HepG2 (cell line): ENCODE results near the gene MYRIP. TPM values are rescaled to one million over a fixed set of nuclear protein-coding genes. Genes with fewer than 3 reads are reported as not detected.
A peak's percentile ranks its signal among the peaks of the same experiment; 100 is the strongest.

ENCODE experiments used
- ATAC-seq: fragments of 200-7000 bp; cut with Tn5 transposase; 3 replicates; pipeline ENCODE4 v1.9.1; 2020; ENCODE audit warnings: mild to moderate bottlenecking, moderate library complexity
- BruUV-seq: library from RNA; stranded (reverse); fragments of 400-500 nt; replicated peaks from 2 replicates; lab custom pipeline; 2021; lab: Mats Ljungman, UMichigan
- CTCF ChIA-PET: fragments of 300-600 bp; formaldehyde crosslinking; extraction: SDS; loops from one replicate; lab custom pipeline; 2021; ENCODE audit warnings: low total read pairs, inconsistent platforms, low intra/inter-chr PET ratio; lab: Yijun Ruan, JAX
- POLR2A ChIA-PET: fragments of 350-600 bp; sonication (Branson Sonifier 250); formaldehyde crosslinking; loops from one replicate; lab custom pipeline; 2020; ENCODE audit warnings: antibody characterized with exemption, inconsistent platforms; lab: Yijun Ruan, JAX
- DNase-seq: peaks from one replicate; pipeline ENCODE4 v3.0.0-alpha.2; 2015; ENCODE audit warnings: low spot score
- FAIRE-seq: peaks from 3 replicates; lab custom pipeline; 2011; peaks lifted over from hg19 to GRCh38; lab: Jason Lieb, UNC
- H2AFZ ChIP-seq: one replicate; pipeline ENCODE4 v1.6.1; 2011; ENCODE audit warnings: low read length, inconsistent platforms
- H3K27ac ChIP-seq: fragments of 300-600 bp; 3 replicates; pipeline ENCODE4 v1.8.0; 2011; ENCODE audit warnings: mixed run types, mild to moderate bottlenecking, mixed read lengths, low read length, inconsistent platforms; ENCODE audit not compliant: insufficient read depth; ENCODE audit errors: extremely low read length
- H3K27me3 ChIP-seq, 2 experiments: fragments of 200-600 bp in 1 of 2; 2 replicates in 1 of 2; 3 replicates in 1 of 2; pipeline versions ENCODE4 v1.6.0 to v1.8.0; 2011; ENCODE audit warnings: low read length in 2 of 2, mild to moderate bottlenecking in 2 of 2, moderate library complexity in 2 of 2, inconsistent platforms in 1 of 2; ENCODE audit not compliant: insufficient read depth in 2 of 2, control insufficient read depth in 1 of 2
- H3K36me3 ChIP-seq, 2 experiments: fragments of 200-600 bp in 1 of 2; replicated peaks in 1 of 2; 2 replicates in 1 of 2; 3 replicates in 1 of 2; pipeline versions ENCODE4 v1.5.1 to v1.8.0; 2011; ENCODE audit warnings: low read length in 2 of 2, inconsistent platforms in 1 of 2; ENCODE audit not compliant: insufficient read depth in 2 of 2, control insufficient read depth in 1 of 2
- H3K4me1 ChIP-seq: 2 replicates; pipeline ENCODE4 v1.5.1; 2012; ENCODE audit warnings: low read length, inconsistent platforms; ENCODE audit not compliant: insufficient read depth
- H3K4me2 ChIP-seq: 2 replicates; pipeline ENCODE4 v1.6.0; 2011; ENCODE audit warnings: low read depth, low read length, inconsistent platforms
- H3K4me3 ChIP-seq, 3 experiments: fragments of 200-600 bp in 1 of 3; sonication (generic), shearing (Covaris generic) in 1 of 3; replicated peaks in 1 of 3; 2 replicates each; pipeline ENCODE4 v1.5.1; 2011 to 2016; ENCODE audit warnings: low read length in 3 of 3, inconsistent platforms in 2 of 3, low read depth in 2 of 3, mild to moderate bottlenecking in 2 of 3, control low read depth in 1 of 3, mixed read lengths in 1 of 3; ENCODE audit not compliant: insufficient read depth in 1 of 3
- H3K79me2 ChIP-seq: one replicate; pipeline ENCODE4 v1.6.1; 2011; ENCODE audit warnings: low read length, inconsistent platforms; ENCODE audit not compliant: insufficient read depth
- H3K9ac ChIP-seq: 2 replicates; pipeline ENCODE4 v1.6.0; 2011; ENCODE audit warnings: mild to moderate bottlenecking, low read depth, low read length, inconsistent platforms; ENCODE audit not compliant: insufficient read depth
- H3K9me3 ChIP-seq: 2 replicates; pipeline ENCODE4 v1.5.1; 2012; ENCODE audit warnings: mild to moderate bottlenecking, low read length
- H4K20me1 ChIP-seq: 2 replicates; pipeline ENCODE4 v1.6.0; 2011; ENCODE audit warnings: inconsistent platforms, mild to moderate bottlenecking, low read length, moderate library complexity; ENCODE audit not compliant: insufficient read depth
- CTCF ChIP-seq: sonication (generic); formaldehyde crosslinking; IDR thresholded peaks from 2 replicates; pipeline ENCODE4 v1.5.0; 2020; ENCODE audit warnings: mild to moderate bottlenecking, missing genetic modification reagents, moderate library complexity
- KMT2A ChIP-seq: sonication (generic); formaldehyde crosslinking; IDR thresholded peaks from 2 replicates; pipeline ENCODE4 v1.4.0; 2020; ENCODE audit warnings: missing genetic modification reagents
- MAZ ChIP-seq, 2 experiments: sonication (generic) in 1 of 2; formaldehyde crosslinking in 1 of 2; IDR thresholded peaks; 2 replicates each; pipeline versions ENCODE4 v1.5.0 to v1.6.1; 2012 to 2020; ENCODE audit warnings: low read depth in 2 of 2, mild to moderate bottlenecking in 2 of 2, borderline replicate concordance in 1 of 2, improper control_type of control experiment in 1 of 2, low read length in 1 of 2, missing genetic modification reagents in 1 of 2, moderate library complexity in 1 of 2
- SMC3 ChIP-seq: IDR thresholded peaks from 2 replicates; pipeline ENCODE4 v1.6.1; 2011; ENCODE audit warnings: low read length, improper control_type of control experiment
- SOX6 ChIP-seq, 2 experiments: fragments of 450-650 bp in 1 of 2; sonication (generic) in 1 of 2; formaldehyde crosslinking in 1 of 2; IDR thresholded peaks; 2 replicates each; pipeline versions ENCODE4 v1.4.0 to v1.6.1; 2017 to 2020; ENCODE audit warnings: antibody characterized with exemption in 1 of 2, mild to moderate bottlenecking in 1 of 2, missing genetic modification reagents in 1 of 2
- STAG1 ChIP-seq: sonication (generic); formaldehyde crosslinking; IDR thresholded peaks from 2 replicates; pipeline ENCODE4 v1.4.0; 2020; ENCODE audit warnings: missing genetic modification reagents
- U2AF2 ChIP-seq: fragments of 200-400 bp; formaldehyde crosslinking; IDR thresholded peaks from 2 replicates; pipeline ENCODE4 v1.6.1; 2017; ENCODE audit warnings: low read depth, mild to moderate bottlenecking, low read length
- ZNF75D ChIP-seq: sonication (generic); formaldehyde crosslinking; IDR thresholded peaks from 2 replicates; pipeline ENCODE4 v1.8.1; 2023; ENCODE audit warnings: missing genetic modification reagents, mild to moderate bottlenecking, borderline replicate concordance
- WGBS: methylation state at CpG from one replicate; pipeline ENCODE4 v1.1.6; 2017; ENCODE audit warnings: low lambda C conversion rate; 5-methylcytosine and 5-hydroxymethylcytosine counted together
- in situ Hi-C: cut with HindIII; loops from 2 replicates; pipeline ENCODE4 v1.10.0; 2017; ENCODE audit warnings: low pct_unique_long_range_greater_than_20kb; ENCODE audit not compliant: extremely low pct_ligation_motif_present
- intact Hi-C: fragments of 100-400 bp; cut with micrococcal nuclease; formaldehyde crosslinking; loops from one replicate; pipeline ENCODE4 v1.10.0; 2022; ENCODE audit not compliant: unreplicated experiment
- polyA plus RNA-seq, 8 experiments: library from polyadenylated mRNA; depleted of rRNA in 3 of 8; stranded (reverse) in 7 of 8; unstranded in 1 of 8; fragments of >200 nt; fragmentation: Illumina TruSeq in 4 of 8; extraction: Trizol in 4 of 8; gene quantifications; 2 replicates each; pipeline versions ENCODE4 v1.2.1 to v1.2.3, GENCODE V29; 2011 to 2016; ENCODE audit warnings: low read depth in 4 of 8, missing spikeins in 1 of 8, mixed read lengths in 1 of 8; ENCODE audit not compliant: insufficient read depth in 1 of 8
- total RNA-seq, 5 experiments: library from RNA; depleted of rRNA; stranded (reverse); fragments of >200 nt; fragmentation: Illumina TruSeq; extraction: Trizol; gene quantifications; 2 replicates each; pipeline ENCODE4 v1.2.3, GENCODE V29; 2016; ENCODE audit warnings: low read depth in 1 of 5

The MYRIP gene
- total and polyA plus RNA-seq, 2 of the 13 experiments (the other 11 are each of a cell fraction or from before 2014, with no cell fraction given): 0.64 to 0.84 TPM

- peak; percentile 80 for TF ChIP-seq CTCF (CRISPR knock-in tag)
- no peak for TF ChIP-seq KMT2A (CRISPR knock-in tag)
- peak; percentile 96 for TF ChIP-seq STAG1 (CRISPR knock-in tag)
- TF ChIP-seq MAZ (IDR thresholded peaks at IDR 0.05; ENCODE audit: borderline replicate concordance, low read depth, low read length): no peak
- TF ChIP-seq MAZ (CRISPR knock-in tag; IDR thresholded peaks at IDR 0.05; ENCODE audit: low read depth): no peak
- peak; percentile 73 for TF ChIP-seq SMC3
- no peak for TF ChIP-seq ZNF75D (CRISPR knock-in tag)
- TF ChIP-seq U2AF2: no peak
These were observed 181.1 kb downstream of the MYRIP start (continued) for GRCh38 chr3:39990532-39990931.

- no peak overlapping the region for H3K4me2 ChIP-seq
- H3K4me3 ChIP-seq: no peak overlapping the region
- FAIRE-seq (no peak), DNase-seq (no peak), ATAC-seq (no peak)
- no peaks in the 10 kb centered on the region for H4K20me1 ChIP-seq
- H2AFZ ChIP-seq: no peak overlapping the region
- H3K4me1 ChIP-seq: no peaks in the 10 kb centered on the region
- ChIA-PET POLR2A (no interaction called here), CTCF (no interaction called here)
- no peaks in the 10 kb centered on the region for H3K79me2 ChIP-seq
- WGBS: 68% methylated on average over 3 of the region's 3 CpGs
- H3K27ac ChIP-seq: no peak overlapping the region
- in situ Hi-C loops (no loop called here), intact Hi-C loops (no loop called here)
- H3K27me3 ChIP-seq: no peaks in the 10 kb centered on the region; a peak in 1 of 5 replicates
- no peaks in the 10 kb centered on the region for H3K36me3 ChIP-seq
- H3K9ac ChIP-seq: no peak overlapping the region
- no peak for TF ChIP-seq SOX6 (IDR thresholded peaks at IDR 0.05)
- TF ChIP-seq SOX6 (CRISPR knock-in tag; IDR thresholded peaks at IDR 0.05): no peak
- H3K9me3 ChIP-seq: no peaks in the 10 kb centered on the region
- BruUV-seq: no TSS peak
These were observed 199.4 kb downstream of the MYRIP start for GRCh38 chr3:40008796-40009195.
